HUDEP-2 (cell line): Measurements from ENCODE around the gene DPY19L2.
"Not testable (repeated sequence)": the region's sequence is repeated elsewhere in the genome, so short reads cannot be mapped to it uniquely, and the experiment has no call there.

ENCODE experiments used
- DNase-seq, 76 experiments: peaks; one replicate each; lab custom pipeline; 2025; ENCODE audit not compliant: unreplicated experiment in 76 of 76; lab: John Stamatoyannopoulos, UW

DPY19L2 gene

DNA sequence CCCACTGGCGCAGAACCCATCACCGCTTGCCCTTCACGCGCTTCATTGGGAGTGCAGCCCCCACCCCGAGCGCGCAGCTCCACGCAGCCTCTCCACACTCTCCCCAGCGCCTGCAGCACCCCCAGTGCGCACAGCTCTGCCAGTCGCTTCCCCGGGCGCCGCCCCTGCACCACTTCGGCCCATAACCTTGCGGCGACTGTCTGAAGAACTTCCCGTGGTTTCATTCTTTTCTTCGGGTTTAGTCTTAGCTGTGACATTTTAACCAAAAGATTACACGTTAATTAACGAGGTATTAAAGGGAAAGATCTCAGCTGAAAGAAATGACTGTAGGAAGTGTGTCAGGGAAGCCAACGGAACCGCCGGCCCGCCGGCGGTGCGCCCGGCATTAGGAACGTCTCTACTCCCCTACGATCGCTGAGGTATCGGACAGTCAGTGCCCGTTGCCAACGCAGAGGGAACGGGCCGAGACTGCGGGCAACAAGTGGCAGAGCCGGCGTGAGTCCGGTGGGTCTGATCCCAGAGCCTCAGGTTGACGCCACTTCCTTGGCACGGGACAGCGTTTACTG lies 590 bp upstream of the DPY19L2 start:
- DNase-seq = peak in 28 of 76 experiments; percentile 6 to 66 (median 42)

DNA sequence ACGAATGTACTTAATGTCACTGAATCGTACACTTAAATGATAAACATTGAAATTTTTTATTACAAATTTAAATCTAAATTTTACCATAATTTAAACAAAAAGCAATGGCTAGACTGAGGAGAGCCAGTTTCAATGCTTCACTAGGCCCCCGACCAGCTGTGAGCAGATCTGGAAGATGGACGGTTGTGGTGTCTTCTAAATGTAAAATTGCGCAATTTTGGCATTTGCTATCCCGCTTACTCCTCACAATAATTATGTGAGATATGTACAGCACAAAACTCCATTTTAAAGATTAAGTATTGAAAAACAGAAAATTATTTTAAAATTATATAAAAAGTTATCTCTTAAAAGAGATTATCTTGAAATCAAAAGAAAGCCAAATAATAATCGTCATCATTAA lies 5.3 kb downstream of the DPY19L2 start:
- DNase-seq = not testable (repeated sequence)

DNA sequence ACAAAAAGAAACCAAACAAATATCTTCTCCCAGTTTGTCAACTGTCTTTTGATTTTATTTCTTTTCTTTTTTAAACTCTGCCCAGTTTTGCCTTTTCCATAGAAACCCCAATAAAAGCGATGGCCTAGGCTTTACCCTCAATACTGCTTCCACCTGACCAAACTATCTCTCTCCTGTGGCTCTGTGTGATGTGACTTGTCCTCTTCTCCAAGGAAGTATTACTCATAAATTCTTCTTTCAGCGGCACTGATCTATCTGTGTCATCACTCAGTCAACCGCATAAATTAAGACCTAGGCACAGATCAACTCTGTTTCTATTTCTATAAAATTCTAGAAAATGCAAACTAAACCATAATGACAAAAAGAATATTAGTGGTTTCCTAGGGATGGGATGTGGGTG lies 9.8 kb downstream of the DPY19L2 start:
- DNase-seq = not testable (repeated sequence)

DNA sequence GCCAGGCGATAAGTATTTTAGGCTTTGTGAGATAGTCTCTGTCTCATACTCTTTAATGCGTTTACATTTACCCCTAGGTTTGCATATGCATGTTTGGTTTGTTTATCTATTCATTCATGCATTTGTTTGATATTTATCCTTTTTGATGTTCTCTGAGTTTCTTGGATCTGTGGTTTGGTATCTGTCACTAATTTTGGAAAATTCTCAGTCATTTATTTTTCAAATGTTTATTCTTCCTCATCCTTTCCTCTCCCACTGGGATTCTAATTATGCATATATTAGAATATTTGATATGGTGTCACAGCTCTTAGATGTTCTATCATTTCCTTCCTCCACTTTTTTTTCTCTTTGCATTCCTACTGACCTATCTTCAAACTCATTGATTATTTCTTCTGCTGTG lies 11.9 kb downstream of the DPY19L2 start:
- not testable (repeated sequence) for DNase-seq

DNA sequence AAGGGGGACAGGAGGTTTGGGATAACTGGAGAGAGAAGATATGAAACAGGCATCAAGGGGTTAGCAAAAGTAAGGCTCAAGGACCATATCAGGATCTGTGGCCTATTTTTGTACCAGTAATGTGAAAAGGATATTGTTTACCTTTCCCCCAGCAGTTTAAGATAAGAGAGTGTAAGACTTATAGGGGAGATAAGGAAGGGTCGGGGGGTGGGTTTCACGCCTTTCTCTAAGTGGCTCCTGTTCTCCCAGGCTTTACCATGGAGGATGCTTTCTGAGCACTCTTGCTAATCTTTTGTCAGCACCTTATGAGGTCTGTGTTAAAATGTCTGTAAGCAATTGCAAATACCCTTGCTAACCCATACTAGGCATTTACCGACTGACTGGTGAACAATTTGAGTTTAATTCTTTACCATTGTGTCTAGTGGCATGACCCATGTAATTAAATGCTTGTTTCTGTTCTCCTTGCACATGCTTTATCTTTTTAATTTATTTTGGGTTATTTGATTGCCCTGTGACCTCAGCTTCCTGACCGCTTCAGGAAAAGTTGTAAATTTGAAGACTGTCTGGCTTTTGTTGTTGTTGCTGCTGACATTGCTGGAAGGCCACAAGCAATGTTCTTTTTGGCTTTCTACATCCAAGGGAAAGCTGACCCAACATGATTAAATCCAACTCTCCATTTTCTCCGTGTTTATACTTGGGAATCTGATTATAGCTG lies 12.6 kb downstream of the DPY19L2 start:
- DNase-seq = peak in 2 of 76 experiments; percentile 8 to 11

DNA sequence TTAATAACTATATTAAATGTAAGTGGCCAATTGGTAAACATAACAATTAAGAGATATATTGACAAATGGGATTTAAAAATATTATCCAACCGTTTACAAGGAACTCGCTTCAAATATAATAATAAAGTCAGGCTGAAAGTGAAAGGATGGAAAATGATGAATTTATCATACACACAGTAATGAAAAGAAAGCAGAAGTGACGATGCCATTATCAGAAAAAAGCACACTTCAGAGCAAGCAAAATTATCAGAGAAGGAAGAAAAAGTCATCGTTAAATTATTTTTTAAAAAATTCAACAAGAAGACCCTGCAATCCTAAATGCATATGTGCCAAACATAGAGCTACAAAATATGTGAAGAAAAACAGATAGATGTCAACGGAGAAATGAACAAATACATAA lies 13.8 kb downstream of the DPY19L2 start:
- DNase-seq = not testable (repeated sequence)

DNA sequence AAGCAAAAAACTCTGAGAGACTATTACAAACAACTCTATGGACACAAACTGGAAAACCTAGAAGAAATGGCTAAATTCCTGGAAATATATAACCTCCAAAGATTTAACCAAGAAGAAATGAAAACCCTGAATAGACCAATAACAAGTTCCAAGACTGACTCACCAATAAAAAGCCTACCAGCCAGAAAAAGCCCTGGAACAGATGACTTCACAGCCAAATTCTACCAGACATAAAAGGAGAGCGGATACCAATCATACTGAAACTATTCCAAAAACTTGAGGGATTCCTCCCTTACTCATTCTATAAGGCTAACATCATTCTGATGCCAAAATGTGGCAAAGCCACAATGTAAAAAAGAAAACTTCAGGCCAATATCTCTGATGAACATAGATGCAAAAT lies 18.8 kb downstream of the DPY19L2 start:
- DNase-seq = not testable (repeated sequence)

DNA sequence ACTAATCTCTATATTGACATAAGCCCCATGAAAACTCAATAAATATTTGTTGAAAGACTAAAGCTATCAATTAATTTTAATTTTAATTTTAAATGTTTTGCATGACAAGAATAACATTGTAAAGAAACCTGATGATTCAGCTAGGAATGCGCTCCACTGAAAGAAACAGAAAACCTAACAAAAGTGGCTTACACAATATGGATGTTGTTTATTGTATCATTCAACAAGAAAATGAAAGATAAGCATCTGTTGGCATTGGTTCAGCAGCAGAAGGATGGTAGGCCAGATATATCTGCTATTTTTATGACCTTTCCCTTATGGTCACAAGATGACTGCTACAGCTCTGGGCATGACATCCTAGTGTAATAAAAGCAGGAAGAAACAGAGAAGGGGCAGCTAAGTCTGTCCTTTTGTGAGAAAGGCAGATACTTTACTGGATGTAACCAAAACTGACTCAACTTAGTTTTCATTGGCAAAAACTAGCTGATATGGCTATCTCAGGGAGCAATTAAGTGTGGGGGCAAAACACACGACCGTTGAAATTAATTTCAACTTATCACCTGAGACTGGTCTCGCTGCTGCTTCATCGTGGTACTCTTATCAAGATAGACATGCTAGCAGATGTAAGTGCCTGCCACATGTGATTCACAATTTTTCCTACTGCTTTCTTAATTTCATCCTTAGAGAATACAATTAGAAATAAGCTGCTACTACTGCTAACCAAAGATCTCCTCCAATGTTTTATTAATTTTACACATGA lies 24.7 kb downstream of the DPY19L2 start:
- DNase-seq = peak in 53 of 76 experiments; percentile 1 to 85 (median 60)

DNA sequence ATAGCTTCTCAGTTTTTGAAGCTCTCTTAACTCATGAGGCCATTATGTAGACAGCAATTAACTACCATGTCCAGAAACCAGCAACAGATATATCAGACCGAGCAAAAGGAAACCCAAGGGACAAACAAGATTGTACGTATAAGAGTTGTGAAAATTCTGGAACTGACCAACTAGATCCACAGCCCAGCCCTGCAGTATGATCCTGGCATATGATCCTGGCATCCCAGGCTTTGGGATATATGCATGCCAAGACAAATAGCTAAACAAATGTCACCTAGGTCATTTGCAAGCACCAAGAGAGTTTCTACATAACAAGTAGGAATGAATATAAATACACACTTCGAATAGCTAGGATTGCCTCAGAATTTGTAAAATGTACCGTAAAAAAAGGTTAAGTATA lies 44.0 kb downstream of the DPY19L2 start:
- not testable (repeated sequence) for DNase-seq

DNA sequence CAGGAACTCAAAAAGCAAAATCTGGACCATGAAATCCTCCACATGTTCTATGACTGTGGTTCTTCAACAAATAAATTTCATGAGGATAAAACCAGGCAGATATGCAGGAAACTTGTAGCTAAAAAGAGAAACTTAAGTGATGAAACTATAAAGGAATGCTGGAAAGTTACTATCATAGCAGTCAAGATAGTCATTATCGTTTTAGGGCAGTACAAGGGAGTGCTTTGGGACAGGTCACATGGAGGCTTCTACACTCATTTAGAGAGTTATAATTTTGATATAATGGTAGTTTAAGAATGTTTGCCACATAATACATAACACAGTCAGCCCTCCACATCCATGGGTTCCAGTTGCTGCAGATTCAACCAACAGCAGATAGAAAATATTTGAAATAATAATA lies 52.7 kb downstream of the DPY19L2 start:
- DNase-seq = not testable (repeated sequence)

DNA sequence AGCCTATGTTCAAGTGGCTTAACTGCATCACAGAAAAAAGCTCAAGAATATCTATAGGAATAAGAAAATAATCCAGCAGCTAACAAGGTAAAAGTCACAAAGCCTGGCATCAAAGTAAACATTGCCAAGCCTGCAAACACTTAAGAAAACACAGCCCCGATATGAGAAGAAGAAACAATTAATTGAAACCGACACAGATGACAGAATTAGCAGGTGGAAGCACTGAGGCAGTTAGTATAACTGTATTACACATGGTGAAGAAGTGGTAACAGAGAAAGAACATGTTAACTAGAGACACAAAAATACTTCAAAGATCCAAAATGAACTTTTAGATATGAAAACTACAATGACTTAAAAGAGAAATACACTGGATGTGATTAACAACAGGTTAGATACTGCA lies 57.0 kb downstream of the DPY19L2 start:
- DNase-seq = not testable (repeated sequence)

DNA sequence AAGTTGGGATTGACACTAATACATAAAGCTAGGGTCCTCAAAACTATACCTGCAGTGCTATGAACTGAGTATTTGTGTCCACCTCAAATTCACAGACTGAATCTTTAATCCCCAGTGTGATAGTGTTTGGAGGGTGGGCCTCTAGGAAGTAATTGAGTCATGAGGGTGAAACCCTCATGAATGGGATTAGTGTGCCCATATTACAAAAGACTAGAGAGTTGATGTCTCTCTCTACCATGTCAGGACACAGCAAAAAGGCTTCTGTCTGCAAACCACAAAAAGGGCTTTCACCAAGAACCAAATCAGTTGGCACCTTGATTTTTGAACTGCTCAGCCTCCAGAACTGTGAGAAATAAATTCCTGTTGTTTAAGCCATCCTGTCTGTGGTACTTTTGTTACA lies 59.0 kb downstream of the DPY19L2 start:
- DNase-seq = not testable (repeated sequence)

DNA sequence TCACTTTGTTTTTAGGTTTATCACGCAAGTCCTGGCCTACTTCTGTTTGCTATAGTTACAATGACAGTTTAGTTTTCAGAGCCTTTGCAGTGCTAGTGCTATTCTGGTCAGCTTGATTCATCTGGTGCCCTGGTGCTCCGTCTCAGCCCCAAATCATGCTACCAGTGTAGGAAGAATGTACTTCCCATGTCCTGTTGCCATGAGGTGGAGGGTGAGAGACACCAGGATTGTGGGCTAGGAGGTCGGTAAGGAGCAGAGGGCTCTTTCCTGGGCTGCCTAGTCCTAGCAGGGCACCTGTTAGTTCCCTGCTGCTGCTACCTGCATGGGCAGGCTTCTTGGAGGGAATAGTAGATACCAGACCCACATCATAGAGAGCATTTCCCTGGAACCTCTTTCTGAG lies 63.3 kb downstream of the DPY19L2 start:
- DNase-seq = not testable (repeated sequence)

DNA sequence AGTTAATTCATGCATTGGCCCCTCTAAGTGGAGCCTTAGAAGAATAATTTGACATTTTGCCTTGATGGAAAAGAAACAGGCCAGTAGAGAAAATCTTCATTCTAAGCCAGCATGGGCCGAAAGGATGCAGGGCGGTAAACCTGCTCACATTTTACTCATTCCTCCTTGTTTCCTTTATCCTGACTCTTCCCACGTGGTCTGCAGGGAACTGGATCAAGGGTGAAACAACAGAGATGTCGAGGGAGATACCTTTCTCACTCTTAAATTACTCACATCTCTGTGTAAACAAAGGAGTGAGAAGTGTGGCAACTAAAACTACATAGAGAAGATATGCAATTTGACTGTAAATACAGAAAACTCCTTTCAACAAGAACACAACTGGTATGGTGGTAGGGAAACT lies 73.5 kb downstream of the DPY19L2 start:
- not testable (repeated sequence) for DNase-seq

DNA sequence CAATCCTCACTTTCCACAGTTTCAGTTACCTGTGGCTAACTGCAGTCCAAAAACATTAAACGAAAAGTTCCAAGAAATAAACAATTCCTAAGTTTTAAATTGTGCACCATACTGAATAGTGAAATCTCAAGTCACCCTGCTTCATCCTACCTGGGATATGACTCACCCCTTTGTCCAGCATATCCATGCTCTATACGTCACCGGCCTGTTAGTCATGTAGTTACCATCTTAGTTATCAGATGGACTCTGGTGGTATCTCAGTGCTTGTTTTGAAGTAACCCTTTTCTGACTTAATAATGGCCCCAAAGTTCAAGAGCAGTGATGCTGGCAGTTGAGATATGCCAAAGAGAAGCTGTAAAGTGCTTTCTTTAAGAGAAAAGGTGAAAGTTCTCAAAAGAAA lies 83.9 kb downstream of the DPY19L2 start:
- DNase-seq = not testable (repeated sequence)

DNA sequence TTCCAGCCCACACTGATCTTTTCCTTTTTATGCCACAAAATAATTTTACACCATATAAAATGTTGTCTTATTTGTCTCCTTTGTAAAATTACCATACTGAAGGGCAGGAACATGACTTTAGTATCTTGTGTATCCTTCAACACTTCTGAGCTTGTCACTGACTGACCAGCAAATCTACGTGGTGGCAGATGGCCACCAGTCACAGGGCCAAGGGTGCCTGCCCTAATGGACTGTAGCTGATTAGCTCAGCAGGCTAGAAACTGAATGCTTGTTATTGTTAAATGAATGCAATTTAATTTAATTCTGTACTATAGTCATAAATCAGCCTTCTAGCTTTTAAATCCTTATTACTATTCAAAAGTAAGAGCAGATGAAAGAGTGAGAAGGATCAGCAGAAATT lies 85.0 kb downstream of the DPY19L2 start:
- DNase-seq = not testable (repeated sequence)

DNA sequence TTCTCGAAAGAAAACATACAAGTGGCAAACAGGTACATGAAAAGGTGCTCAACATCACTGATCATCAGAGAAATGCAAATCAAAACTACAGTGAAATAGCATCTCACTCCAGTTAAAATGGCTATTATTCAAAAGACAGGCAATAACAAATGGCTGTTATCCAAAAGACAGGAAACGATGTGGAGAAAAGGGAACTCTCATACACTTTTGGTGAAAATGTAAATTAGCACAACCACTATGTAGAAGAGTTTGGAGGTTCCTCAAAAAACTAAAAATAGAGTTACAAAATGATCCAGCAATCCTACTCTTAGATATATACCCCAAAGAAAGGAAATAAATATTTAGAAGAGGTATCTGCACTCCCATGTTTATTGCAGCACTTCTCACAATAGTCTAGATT lies 90.7 kb downstream of the DPY19L2 start:
- DNase-seq = not testable (repeated sequence)

DNA sequence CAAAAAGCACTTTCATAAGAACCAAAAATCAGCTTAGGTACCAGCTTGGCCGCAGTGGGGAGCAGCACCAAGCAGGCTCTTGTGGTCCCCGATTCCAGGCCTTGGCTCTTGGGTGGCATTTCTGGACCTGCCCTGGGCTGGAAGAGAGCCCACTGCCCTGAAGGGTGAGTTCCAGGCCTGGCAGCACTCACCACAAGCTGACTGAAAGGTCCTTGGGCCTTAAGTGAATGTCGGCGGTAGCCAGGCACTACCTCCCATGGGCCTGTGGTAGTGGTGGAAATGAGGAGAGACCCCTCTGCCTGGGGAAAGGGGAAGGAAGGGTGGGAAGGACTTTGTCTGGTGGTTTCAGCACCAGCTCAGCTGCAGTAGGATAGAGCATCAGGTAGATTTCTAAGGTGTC lies 96.3 kb downstream of the DPY19L2 start:
- DNase-seq = not testable (repeated sequence)

DNA sequence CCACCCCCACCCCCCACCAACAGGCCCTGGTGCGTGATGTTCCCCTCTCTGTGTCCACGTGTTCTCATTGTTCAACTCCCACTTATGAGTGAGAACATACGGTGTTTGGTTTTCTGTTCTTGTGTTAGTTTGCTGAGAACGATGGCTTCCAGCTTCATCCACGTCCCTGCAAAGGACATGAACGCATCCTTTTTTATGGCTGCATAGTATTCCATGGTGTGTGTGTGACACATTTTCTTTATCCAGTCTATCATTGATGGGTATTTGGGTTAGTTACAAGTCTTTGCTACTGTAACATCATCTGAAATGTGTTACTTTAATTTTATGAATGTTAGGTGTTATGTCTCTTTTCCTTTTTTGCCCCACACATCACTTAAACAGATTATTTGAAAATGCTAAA lies 109.8 kb downstream of the DPY19L2 start:
- DNase-seq = not testable (repeated sequence)

DNA sequence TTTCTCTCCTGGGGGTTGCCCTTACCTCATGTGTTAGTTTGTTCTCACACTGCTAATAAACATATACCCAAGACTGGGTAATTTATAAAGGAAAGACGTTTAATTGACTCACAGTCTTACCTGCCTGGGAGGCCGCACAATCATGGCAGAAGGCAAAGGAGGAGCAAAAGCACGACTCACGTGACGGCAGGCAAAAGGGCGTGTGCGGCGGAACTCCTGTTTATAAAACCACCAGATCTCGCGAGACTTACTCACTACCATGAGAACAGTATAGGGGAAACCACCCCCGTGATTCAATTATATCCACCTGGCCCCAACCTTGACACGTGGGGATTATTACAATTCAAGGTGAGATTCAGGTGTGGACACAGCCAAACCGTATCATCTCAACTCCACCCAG lies 116.9 kb downstream of the DPY19L2 start:
- DNase-seq = not testable (repeated sequence)

DNA sequence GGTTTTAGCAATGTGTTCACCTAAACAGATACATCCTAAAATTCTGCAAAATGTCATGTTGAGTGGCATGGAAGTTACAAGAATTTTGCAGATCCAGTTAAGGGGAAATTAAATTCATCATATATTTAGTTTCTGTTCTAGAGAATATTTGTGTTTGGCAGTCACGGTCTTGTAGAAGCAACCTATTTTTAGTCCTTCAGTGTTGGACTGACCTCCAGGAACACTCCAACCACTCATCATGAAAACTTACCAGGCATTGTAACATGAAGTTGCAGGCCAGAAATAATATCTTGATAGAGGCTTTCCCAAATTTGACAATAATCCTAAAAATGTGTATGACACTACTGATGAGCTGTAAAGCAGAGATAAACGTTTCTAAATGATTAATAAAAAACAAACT lies 119.3 kb downstream of the DPY19L2 start:
- DNase-seq = not testable (repeated sequence)
